HepG2 (cell line): ENCODE measurements around the gene PDIK1L. TPM values are rescaled to one million over a fixed set of nuclear protein-coding genes. Genes with fewer than 3 reads are reported as not detected.

Experiments used
- ATAC-seq: fragments of 200-7000 bp; cut with Tn5 transposase; 3 replicates; pipeline ENCODE4 v1.9.1; 2020; ENCODE audit warnings: mild to moderate bottlenecking, moderate library complexity
- BruUV-seq: library from RNA; stranded (reverse); fragments of 400-500 nt; replicated peaks from 2 replicates; lab custom pipeline; 2021; lab: Mats Ljungman, UMichigan
- CTCF ChIA-PET: fragments of 300-600 bp; formaldehyde crosslinking; extraction: SDS; loops from one replicate; lab custom pipeline; 2021; ENCODE audit warnings: low total read pairs, inconsistent platforms, low intra/inter-chr PET ratio; lab: Yijun Ruan, JAX
- POLR2A ChIA-PET: fragments of 350-600 bp; sonication (Branson Sonifier 250); formaldehyde crosslinking; loops from one replicate; lab custom pipeline; 2020; ENCODE audit warnings: antibody characterized with exemption, inconsistent platforms; lab: Yijun Ruan, JAX
- DNase-seq: peaks from one replicate; pipeline ENCODE4 v3.0.0-alpha.2; 2015; ENCODE audit warnings: low spot score
- FAIRE-seq: peaks from 3 replicates; lab custom pipeline; 2011; peaks lifted over from hg19 to GRCh38; lab: Jason Lieb, UNC
- H2AFZ ChIP-seq: one replicate; pipeline ENCODE4 v1.6.1; 2011; ENCODE audit warnings: low read length, inconsistent platforms
- H3K27ac ChIP-seq: fragments of 300-600 bp; 3 replicates; pipeline ENCODE4 v1.8.0; 2011; ENCODE audit warnings: mixed run types, mild to moderate bottlenecking, mixed read lengths, low read length, inconsistent platforms; ENCODE audit not compliant: insufficient read depth; ENCODE audit errors: extremely low read length
- H3K27me3 ChIP-seq, 2 experiments: fragments of 200-600 bp in 1 of 2; 2 replicates in 1 of 2; 3 replicates in 1 of 2; pipeline versions ENCODE4 v1.6.0 to v1.8.0; 2011; ENCODE audit warnings: low read length in 2 of 2, mild to moderate bottlenecking in 2 of 2, moderate library complexity in 2 of 2, inconsistent platforms in 1 of 2; ENCODE audit not compliant: insufficient read depth in 2 of 2, control insufficient read depth in 1 of 2
- H3K36me3 ChIP-seq, 2 experiments: fragments of 200-600 bp in 1 of 2; replicated peaks in 1 of 2; 2 replicates in 1 of 2; 3 replicates in 1 of 2; pipeline versions ENCODE4 v1.5.1 to v1.8.0; 2011; ENCODE audit warnings: low read length in 2 of 2, inconsistent platforms in 1 of 2; ENCODE audit not compliant: insufficient read depth in 2 of 2, control insufficient read depth in 1 of 2
- H3K4me1 ChIP-seq: 2 replicates; pipeline ENCODE4 v1.5.1; 2012; ENCODE audit warnings: low read length, inconsistent platforms; ENCODE audit not compliant: insufficient read depth
- H3K4me2 ChIP-seq: 2 replicates; pipeline ENCODE4 v1.6.0; 2011; ENCODE audit warnings: low read depth, low read length, inconsistent platforms
- H3K4me3 ChIP-seq, 3 experiments: fragments of 200-600 bp in 1 of 3; sonication (generic), shearing (Covaris generic) in 1 of 3; replicated peaks in 1 of 3; 2 replicates each; pipeline ENCODE4 v1.5.1; 2011 to 2016; ENCODE audit warnings: low read length in 3 of 3, inconsistent platforms in 2 of 3, low read depth in 2 of 3, mild to moderate bottlenecking in 2 of 3, control low read depth in 1 of 3, mixed read lengths in 1 of 3; ENCODE audit not compliant: insufficient read depth in 1 of 3
- H3K79me2 ChIP-seq: one replicate; pipeline ENCODE4 v1.6.1; 2011; ENCODE audit warnings: low read length, inconsistent platforms; ENCODE audit not compliant: insufficient read depth
- H3K9ac ChIP-seq: 2 replicates; pipeline ENCODE4 v1.6.0; 2011; ENCODE audit warnings: mild to moderate bottlenecking, low read depth, low read length, inconsistent platforms; ENCODE audit not compliant: insufficient read depth
- H3K9me3 ChIP-seq: 2 replicates; pipeline ENCODE4 v1.5.1; 2012; ENCODE audit warnings: mild to moderate bottlenecking, low read length
- H4K20me1 ChIP-seq: 2 replicates; pipeline ENCODE4 v1.6.0; 2011; ENCODE audit warnings: inconsistent platforms, mild to moderate bottlenecking, low read length, moderate library complexity; ENCODE audit not compliant: insufficient read depth
- KLF13 ChIP-seq: sonication (generic); formaldehyde crosslinking; IDR thresholded peaks from 2 replicates; pipeline ENCODE4 v1.4.0; 2020; ENCODE audit warnings: mild to moderate bottlenecking, missing genetic modification reagents
- NRL ChIP-seq: sonication (generic); formaldehyde crosslinking; IDR thresholded peaks from 2 replicates; pipeline ENCODE4 v1.5.0; 2020; ENCODE audit warnings: missing genetic modification reagents, mild to moderate bottlenecking, moderate library complexity, borderline replicate concordance
- ZBED4 ChIP-seq: sonication (generic); formaldehyde crosslinking; IDR thresholded peaks from 2 replicates; pipeline ENCODE4 v1.4.0; 2020; ENCODE audit warnings: missing genetic modification reagents, borderline replicate concordance
- ZNF646 ChIP-seq: sonication (generic); formaldehyde crosslinking; IDR thresholded peaks from 2 replicates; pipeline ENCODE4 v1.9.0; 2021; ENCODE audit warnings: mild to moderate bottlenecking, missing genetic modification reagents
- WGBS: methylation state at CpG from one replicate; pipeline ENCODE4 v1.1.6; 2017; ENCODE audit warnings: low lambda C conversion rate; 5-methylcytosine and 5-hydroxymethylcytosine counted together
- in situ Hi-C: cut with HindIII; loops from 2 replicates; pipeline ENCODE4 v1.10.0; 2017; ENCODE audit warnings: low pct_unique_long_range_greater_than_20kb; ENCODE audit not compliant: extremely low pct_ligation_motif_present
- intact Hi-C: fragments of 100-400 bp; cut with micrococcal nuclease; formaldehyde crosslinking; loops from one replicate; pipeline ENCODE4 v1.10.0; 2022; ENCODE audit not compliant: unreplicated experiment
- polyA plus RNA-seq, 8 experiments: library from polyadenylated mRNA; depleted of rRNA in 3 of 8; stranded (reverse) in 7 of 8; unstranded in 1 of 8; fragments of >200 nt; fragmentation: Illumina TruSeq in 4 of 8; extraction: Trizol in 4 of 8; gene quantifications; 2 replicates each; pipeline versions ENCODE4 v1.2.1 to v1.2.3, GENCODE V29; 2011 to 2016; ENCODE audit warnings: low read depth in 4 of 8, missing spikeins in 1 of 8, mixed read lengths in 1 of 8; ENCODE audit not compliant: insufficient read depth in 1 of 8
- total RNA-seq, 5 experiments: library from RNA; depleted of rRNA; stranded (reverse); fragments of >200 nt; fragmentation: Illumina TruSeq; extraction: Trizol; gene quantifications; 2 replicates each; pipeline ENCODE4 v1.2.3, GENCODE V29; 2016; ENCODE audit warnings: low read depth in 1 of 5

Gene PDIK1L
- total and polyA plus RNA-seq, 2 of the 13 experiments (the other 11 are each of a cell fraction or from before 2014, with no cell fraction given), result 1.9 to 4.6 TPM

- in situ Hi-C loops, result no loop called here
- no TSS peak for BruUV-seq
- no peak overlapping the region for H3K4me2 ChIP-seq
- intact Hi-C loops, result no loop called here
- no peaks in the 10 kb centered on the region for H3K36me3 ChIP-seq
- no peaks in the 10 kb centered on the region for H3K4me1 ChIP-seq
- WGBS, result 13% methylated on average over 3 of the region's 3 CpGs
- ChIA-PET POLR2A (no interaction called here), CTCF (no interaction called here)
- H3K9me3 ChIP-seq, result no peaks in the 10 kb centered on the region
- H3K4me3 ChIP-seq, result no peak overlapping the region
- no peaks in the 10 kb centered on the region for H4K20me1 ChIP-seq
- H3K79me2 ChIP-seq, result no peaks in the 10 kb centered on the region
- ATAC-seq, result no peak
- H3K27ac ChIP-seq, result no peak overlapping the region
- no peak overlapping the region for H3K9ac ChIP-seq
- no peak for FAIRE-seq
- no peak overlapping the region for H2AFZ ChIP-seq
- TF ChIP-seq ZNF646 (CRISPR knock-in tag), result no peak
- TF ChIP-seq ZBED4 (CRISPR knock-in tag), result no peak
- no peak for TF ChIP-seq NRL (CRISPR knock-in tag)
- TF ChIP-seq KLF13 (CRISPR knock-in tag), result no peak
- TF ChIP-seq, all 625 proteins: peak for 0
- H3K27me3 ChIP-seq, result no peaks in the 10 kb centered on the region; a peak in 2 of 5 replicates
- no peak for DNase-seq
These were observed 29.6 kb upstream of the PDIK1L start for GRCh38 chr1:26082020-26082350.
